ENCODE measurements around the gene TAF1B.

Gene TAF1B

DNA sequence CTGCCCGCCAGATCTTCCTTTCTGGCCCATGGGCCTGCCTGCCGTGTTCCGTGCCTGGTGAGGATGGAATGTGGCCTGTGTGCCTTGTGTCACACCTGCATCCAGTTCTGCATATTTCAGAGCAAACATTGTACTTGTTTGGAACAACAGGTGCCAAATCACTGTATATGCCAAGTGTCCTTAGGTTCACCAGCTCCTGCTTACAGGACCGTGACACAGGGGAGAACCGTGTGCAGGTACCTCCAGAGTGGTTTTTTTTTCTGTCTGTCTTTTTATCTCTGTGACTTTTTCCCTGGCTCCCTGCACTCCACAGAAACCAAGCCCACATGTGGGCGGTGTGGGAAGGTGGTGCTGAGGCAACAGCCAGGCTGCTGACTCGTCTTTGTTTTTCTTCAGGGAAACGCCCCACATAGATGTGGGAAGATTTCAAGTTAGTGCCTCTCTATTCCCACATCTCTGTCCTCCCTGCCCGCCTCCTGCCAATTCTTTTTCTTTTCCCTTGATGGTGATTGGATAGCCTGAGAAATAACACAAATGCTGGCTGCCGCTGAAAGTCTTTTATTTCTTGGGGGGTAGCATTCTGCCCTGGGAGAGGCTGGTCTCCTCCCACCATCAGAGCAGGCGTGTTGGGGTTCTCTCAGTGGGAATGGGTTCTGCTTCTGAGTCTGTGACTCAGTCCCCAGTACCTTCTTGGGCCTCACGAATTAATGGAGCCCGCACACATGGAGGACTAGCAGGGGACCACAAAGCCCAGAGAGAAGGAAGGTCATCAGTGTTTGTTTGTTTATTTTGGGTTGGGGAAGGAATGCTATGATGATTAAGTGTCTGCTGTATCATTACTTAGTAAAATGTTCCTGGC, 129.6 kb downstream of the TAF1B start:
- Histone ChIP-seq H3K27me3 (ENCODE audit: control insufficient read depth, insufficient read depth, low read length, poor library complexity, severe bottlenecking) (no peaks in the 10 kb centered on the region), H3K27ac (ENCODE audit: insufficient read depth, low read depth, low read length, poor library complexity, severe bottlenecking) (no peak overlapping the region), H3K9me3 (ENCODE audit: control insufficient read depth, low read length) (no peaks in the 10 kb centered on the region), H3K4me1 (ENCODE audit: control insufficient read depth, insufficient read depth, low read length) (peaks cover 45% of the 10 kb centered on the region), H3K36me3 (ENCODE audit: control insufficient read depth, insufficient read depth, low read length) (no peaks in the 10 kb centered on the region), H3K4me3 (ENCODE audit: insufficient read depth, low read depth, low read length) (no peak overlapping the region)
- 75 to 81% methylated on average over 12 to 13 of the region's 13 CpGs for WGBS, 2 experiments

DNA sequence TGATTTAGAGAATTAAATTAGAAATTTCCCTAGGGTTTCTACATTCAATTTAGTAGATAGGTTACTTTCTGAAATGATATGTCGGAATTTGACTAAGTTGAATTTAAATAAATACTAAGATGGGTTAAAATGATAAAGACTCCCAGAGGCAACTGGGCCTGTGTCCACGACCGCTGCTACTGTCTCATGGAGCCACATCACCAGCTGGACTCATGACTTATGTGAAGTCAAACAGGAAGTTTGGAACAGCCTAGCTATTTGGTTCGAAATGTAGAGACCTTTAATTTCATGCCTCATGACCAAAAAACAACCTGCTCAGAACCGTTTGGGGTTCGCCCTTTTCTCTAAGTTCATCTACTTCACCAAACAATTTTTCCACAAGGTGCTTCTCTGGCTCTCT, 130.4 kb downstream of the TAF1B start:
- WGBS, 2 experiments = 94 to 97% methylated on average over 6 of the region's 6 CpGs
- Histone ChIP-seq H3K27ac (ENCODE audit: insufficient read depth, low read depth, low read length, poor library complexity, severe bottlenecking) (no peak overlapping the region), H3K36me3 (ENCODE audit: control insufficient read depth, insufficient read depth, low read length) (no peaks in the 10 kb centered on the region), H3K4me3 (ENCODE audit: insufficient read depth, low read depth, low read length) (no peak overlapping the region), H3K27me3 (ENCODE audit: control insufficient read depth, insufficient read depth, low read length, poor library complexity, severe bottlenecking) (no peaks in the 10 kb centered on the region), H3K4me1 (ENCODE audit: control insufficient read depth, insufficient read depth, low read length) (peaks cover 38% of the 10 kb centered on the region), H3K9me3 (ENCODE audit: control insufficient read depth, low read length) (no peaks in the 10 kb centered on the region)

DNA sequence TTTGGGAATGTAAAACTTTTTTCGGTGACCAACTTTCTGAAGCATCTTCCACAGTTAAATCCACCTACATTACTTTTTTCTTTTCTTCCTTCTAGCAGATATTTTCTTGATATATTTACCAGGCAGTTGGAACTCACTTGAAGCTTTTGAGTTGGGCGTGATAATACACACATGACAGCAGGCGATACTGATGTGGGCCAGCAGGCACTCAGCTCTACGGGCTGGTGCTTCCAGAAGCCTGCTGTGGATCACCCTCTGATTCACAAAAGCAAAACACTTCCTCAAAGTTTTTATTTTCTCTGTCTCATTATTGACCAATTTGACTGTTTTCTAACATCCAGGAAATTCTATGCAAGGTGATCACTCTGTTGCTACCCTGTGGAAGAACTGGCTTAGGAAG, 131.1 kb downstream of the TAF1B start:
- WGBS, 2 experiments = 91 to 94% methylated on average over 4 of the region's 4 CpGs
- Histone ChIP-seq H3K27ac (ENCODE audit: insufficient read depth, low read depth, low read length, poor library complexity, severe bottlenecking) (no peak overlapping the region), H3K36me3 (ENCODE audit: control insufficient read depth, insufficient read depth, low read length) (no peaks in the 10 kb centered on the region), H3K9me3 (ENCODE audit: control insufficient read depth, low read length) (no peaks in the 10 kb centered on the region), H3K27me3 (ENCODE audit: control insufficient read depth, insufficient read depth, low read length, poor library complexity, severe bottlenecking) (no peaks in the 10 kb centered on the region), H3K4me3 (ENCODE audit: insufficient read depth, low read depth, low read length) (no peak overlapping the region), H3K4me1 (ENCODE audit: control insufficient read depth, insufficient read depth, low read length) (peaks cover 37% of the 10 kb centered on the region)

DNA sequence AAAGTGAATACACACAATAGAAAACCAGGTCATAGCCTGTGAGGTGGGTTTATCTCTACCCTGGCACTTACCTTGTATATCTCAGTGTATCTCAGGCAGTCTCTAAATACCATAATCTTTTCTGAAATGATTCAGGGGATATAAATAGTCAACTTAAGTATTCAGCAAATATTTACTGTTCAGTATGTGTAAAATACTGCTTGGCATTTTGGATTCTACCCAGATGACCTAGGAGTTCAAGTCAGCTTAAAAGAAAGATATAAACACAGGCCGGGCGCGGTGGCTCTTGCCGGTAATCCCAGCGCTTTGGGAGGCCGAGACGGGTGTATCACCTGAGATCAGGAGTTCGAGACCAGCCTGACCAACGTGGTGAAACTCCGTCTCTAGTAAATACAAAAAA, 132.1 kb downstream of the TAF1B start:
- no peak overlapping the region for H3K27ac ChIP-seq (ENCODE audit: insufficient read depth, low read depth, low read length, poor library complexity, severe bottlenecking)

DNA sequence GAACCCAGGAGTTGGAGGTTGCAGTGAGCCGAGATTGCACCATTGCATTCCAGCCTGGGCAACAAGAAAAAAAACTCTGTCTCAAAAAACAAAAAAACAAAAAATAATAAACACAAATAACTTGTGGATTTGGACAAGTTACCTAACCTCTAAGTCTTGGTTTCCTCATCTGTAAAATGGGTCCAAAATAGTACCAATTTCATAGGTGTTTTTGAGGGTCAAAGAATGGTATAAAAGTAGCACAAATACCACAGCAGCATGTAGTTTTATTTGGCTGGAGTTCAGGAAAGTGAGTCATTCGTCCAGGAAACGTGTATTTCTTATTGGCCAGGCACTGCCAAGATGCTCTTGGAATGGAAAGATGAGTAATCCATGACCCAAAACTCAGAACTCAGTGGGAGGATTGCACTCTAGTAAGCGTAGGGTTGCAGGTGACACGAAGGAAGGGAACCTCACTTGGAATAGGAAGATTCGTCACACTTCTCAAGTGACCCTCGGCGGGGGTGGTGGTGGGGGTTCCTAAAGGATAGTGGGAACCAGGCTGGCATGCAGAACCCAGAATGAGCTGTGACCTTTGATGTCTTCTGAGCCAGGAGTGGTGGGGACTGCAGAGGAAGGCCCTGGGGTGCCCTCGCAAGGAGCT, 132.7 kb downstream of the TAF1B start:
- H3K9me3 ChIP-seq (ENCODE audit: control insufficient read depth, low read length) = no peaks in the 10 kb centered on the region
- no peak overlapping the region for H3K27ac ChIP-seq (ENCODE audit: insufficient read depth, low read depth, low read length, poor library complexity, severe bottlenecking)
- H3K4me3 ChIP-seq (ENCODE audit: insufficient read depth, low read depth, low read length) = no peak overlapping the region
- H3K27me3 ChIP-seq (ENCODE audit: control insufficient read depth, insufficient read depth, low read length, poor library complexity, severe bottlenecking) = no peaks in the 10 kb centered on the region
- peaks cover 30% of the 10 kb centered on the region for H3K4me1 ChIP-seq (ENCODE audit: control insufficient read depth, insufficient read depth, low read length)
- no peaks in the 10 kb centered on the region for H3K36me3 ChIP-seq (ENCODE audit: control insufficient read depth, insufficient read depth, low read length)
- 95% methylated on average over 9 of the region's 9 CpGs for WGBS, 2 experiments

More for the DNA sequence above, 132.1 kb downstream of the TAF1B start:
- peaks cover 35% of the 10 kb centered on the region for H3K4me1 ChIP-seq (ENCODE audit: control insufficient read depth, insufficient read depth, low read length)
- no peaks in the 10 kb centered on the region for H3K27me3 ChIP-seq (ENCODE audit: control insufficient read depth, insufficient read depth, low read length, poor library complexity, severe bottlenecking)
- no peaks in the 10 kb centered on the region for H3K9me3 ChIP-seq (ENCODE audit: control insufficient read depth, low read length)
- 94 to 98% methylated on average over 10 of the region's 10 CpGs for WGBS, 2 experiments
- H3K4me3 ChIP-seq (ENCODE audit: insufficient read depth, low read depth, low read length) = no peak overlapping the region
- no peaks in the 10 kb centered on the region for H3K36me3 ChIP-seq (ENCODE audit: control insufficient read depth, insufficient read depth, low read length)

DNA sequence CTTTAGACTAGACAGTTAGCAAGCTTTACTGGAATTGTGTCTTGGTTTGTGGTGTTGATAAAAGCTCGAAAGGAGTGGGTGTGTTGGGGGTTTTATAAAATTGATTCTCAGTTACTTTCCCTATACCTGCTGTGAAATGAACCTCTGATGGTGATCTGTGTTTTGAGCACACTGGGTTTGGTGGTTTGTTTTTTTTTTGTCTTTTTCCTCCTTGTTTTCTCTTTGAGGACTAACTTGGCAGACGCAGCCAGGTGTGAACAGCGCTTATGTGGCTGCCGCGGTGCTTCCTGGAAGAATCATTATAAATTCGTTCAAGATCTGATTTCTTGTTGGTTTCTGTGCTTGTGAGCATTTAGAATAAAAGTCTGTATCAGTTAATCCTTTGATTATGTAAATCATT, 136.7 kb downstream of the TAF1B start:
- no peaks in the 10 kb centered on the region for H3K4me1 ChIP-seq (ENCODE audit: control insufficient read depth, insufficient read depth, low read length)
- no peak overlapping the region for H3K27ac ChIP-seq (ENCODE audit: insufficient read depth, low read depth, low read length, poor library complexity, severe bottlenecking)
- H3K9me3 ChIP-seq (ENCODE audit: control insufficient read depth, low read length) = no peaks in the 10 kb centered on the region
- 94 to 95% methylated on average over 6 of the region's 6 CpGs for WGBS, 2 experiments
- no peaks in the 10 kb centered on the region for H3K36me3 ChIP-seq (ENCODE audit: control insufficient read depth, insufficient read depth, low read length)
- no peak overlapping the region for H3K4me3 ChIP-seq (ENCODE audit: insufficient read depth, low read depth, low read length)
- H3K27me3 ChIP-seq (ENCODE audit: control insufficient read depth, insufficient read depth, low read length, poor library complexity, severe bottlenecking) = no peaks in the 10 kb centered on the region

DNA sequence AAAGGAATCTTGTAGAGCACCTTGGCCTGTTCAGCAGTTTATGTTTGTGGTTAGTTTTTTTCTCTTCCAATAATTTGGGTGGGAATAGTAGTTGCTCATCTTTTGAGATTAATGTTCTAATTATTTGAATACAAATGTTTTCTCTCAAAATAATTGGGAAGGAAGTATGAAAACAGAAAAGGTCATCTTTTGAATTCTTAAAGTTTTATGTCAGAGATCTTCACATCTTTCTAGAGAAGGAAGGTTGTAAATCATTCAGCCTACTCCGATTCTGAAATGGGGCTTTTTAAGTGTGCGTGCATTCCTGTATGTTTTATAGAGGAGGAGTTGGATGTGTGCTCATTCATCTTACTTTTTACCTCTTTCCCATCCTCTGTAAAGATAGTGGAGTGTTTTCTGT, 137.2 kb downstream of the TAF1B start:
- 100% methylated on average over 1 of the region's 2 CpGs for WGBS, 2 experiments
- no peak overlapping the region for H3K4me3 ChIP-seq (ENCODE audit: insufficient read depth, low read depth, low read length)
- no peaks in the 10 kb centered on the region for H3K9me3 ChIP-seq (ENCODE audit: control insufficient read depth, low read length)
- H3K27me3 ChIP-seq (ENCODE audit: control insufficient read depth, insufficient read depth, low read length, poor library complexity, severe bottlenecking) = no peaks in the 10 kb centered on the region
- no peak overlapping the region for H3K27ac ChIP-seq (ENCODE audit: insufficient read depth, low read depth, low read length, poor library complexity, severe bottlenecking)
- no peaks in the 10 kb centered on the region for H3K36me3 ChIP-seq (ENCODE audit: control insufficient read depth, insufficient read depth, low read length)
- no peaks in the 10 kb centered on the region for H3K4me1 ChIP-seq (ENCODE audit: control insufficient read depth, insufficient read depth, low read length)

DNA sequence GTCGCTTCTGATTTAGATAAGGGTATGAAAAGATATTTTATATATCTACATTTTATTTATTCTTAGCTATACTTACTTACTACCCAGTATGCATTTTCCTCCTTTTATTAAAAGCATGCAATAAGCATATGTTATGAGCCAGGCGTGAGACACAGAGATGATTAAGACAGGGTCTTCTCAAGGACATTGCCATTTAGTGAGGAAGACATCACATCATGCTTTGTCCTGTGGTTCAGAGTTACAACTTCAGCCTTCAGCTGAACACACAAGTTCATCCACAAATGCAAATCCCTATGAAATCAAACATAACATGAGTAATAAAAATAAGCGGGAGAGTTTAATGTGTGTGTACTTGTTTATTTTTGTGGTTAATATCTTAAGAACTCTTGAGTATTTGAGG, 138.4 kb downstream of the TAF1B start:
- 95% methylated on average over 2 of the region's 3 CpGs for WGBS, 2 experiments
- H3K9me3 ChIP-seq (ENCODE audit: control insufficient read depth, low read length) = no peaks in the 10 kb centered on the region
- H3K4me1 ChIP-seq (ENCODE audit: control insufficient read depth, insufficient read depth, low read length) = no peaks in the 10 kb centered on the region
- no peak overlapping the region for H3K27ac ChIP-seq (ENCODE audit: insufficient read depth, low read depth, low read length, poor library complexity, severe bottlenecking)
- H3K4me3 ChIP-seq (ENCODE audit: insufficient read depth, low read depth, low read length) = no peak overlapping the region
- H3K27me3 ChIP-seq (ENCODE audit: control insufficient read depth, insufficient read depth, low read length, poor library complexity, severe bottlenecking) = no peaks in the 10 kb centered on the region
- no peaks in the 10 kb centered on the region for H3K36me3 ChIP-seq (ENCODE audit: control insufficient read depth, insufficient read depth, low read length)

DNA sequence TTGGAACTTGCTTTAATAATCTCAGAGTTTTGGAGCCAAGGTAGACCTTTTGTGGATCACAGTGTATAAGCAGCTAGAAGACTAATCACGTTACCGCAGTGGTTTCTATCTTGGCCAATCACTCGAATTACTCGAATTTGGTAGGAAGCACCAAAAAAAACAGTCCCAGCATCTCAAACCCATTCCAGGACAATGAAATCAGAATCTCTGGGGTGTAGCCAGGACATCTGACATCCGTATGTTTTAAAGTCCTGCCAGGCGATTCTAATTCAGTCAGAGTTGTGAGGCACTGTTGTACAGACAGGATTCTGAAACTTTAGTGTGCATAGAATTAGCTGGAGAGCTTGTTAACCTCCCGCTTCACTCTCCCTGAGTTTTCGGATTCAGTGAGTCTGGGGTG, 139.0 kb downstream of the TAF1B start:
- Histone ChIP-seq H3K27me3 (ENCODE audit: control insufficient read depth, insufficient read depth, low read length, poor library complexity, severe bottlenecking) (no peaks in the 10 kb centered on the region), H3K36me3 (ENCODE audit: control insufficient read depth, insufficient read depth, low read length) (no peaks in the 10 kb centered on the region), H3K9me3 (ENCODE audit: control insufficient read depth, low read length) (no peaks in the 10 kb centered on the region), H3K27ac (ENCODE audit: insufficient read depth, low read depth, low read length, poor library complexity, severe bottlenecking) (no peak overlapping the region), H3K4me3 (ENCODE audit: insufficient read depth, low read depth, low read length) (no peak overlapping the region), H3K4me1 (ENCODE audit: control insufficient read depth, insufficient read depth, low read length) (no peaks in the 10 kb centered on the region)
- WGBS, 2 experiments = 88 to 93% methylated on average over 8 of the region's 8 CpGs

DNA sequence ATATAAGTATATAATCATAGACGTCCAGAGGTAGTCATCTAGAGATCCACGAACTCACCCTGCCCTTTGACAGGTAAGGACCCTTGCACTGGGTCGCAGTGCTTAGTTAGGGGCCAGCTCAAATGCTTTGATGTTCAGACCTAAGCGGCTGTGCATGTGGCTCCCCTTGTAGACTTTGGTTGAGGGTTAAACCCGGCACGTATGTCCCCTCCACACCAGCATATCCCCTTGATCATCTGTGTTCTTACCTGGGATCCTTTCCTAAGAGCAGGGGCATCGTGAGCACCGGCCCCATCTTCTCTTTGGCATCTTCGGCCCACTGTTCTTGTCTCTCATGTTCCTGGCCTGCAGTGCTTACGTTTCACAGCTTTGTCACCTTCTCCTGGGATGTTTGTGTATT, 139.6 kb downstream of the TAF1B start:
- no peak overlapping the region for H3K4me3 ChIP-seq (ENCODE audit: insufficient read depth, low read depth, low read length)
- H3K9me3 ChIP-seq (ENCODE audit: control insufficient read depth, low read length) = no peaks in the 10 kb centered on the region
- 92 to 94% methylated on average over 10 of the region's 10 CpGs for WGBS, 2 experiments
- no peaks in the 10 kb centered on the region for H3K4me1 ChIP-seq (ENCODE audit: control insufficient read depth, insufficient read depth, low read length)
- no peaks in the 10 kb centered on the region for H3K36me3 ChIP-seq (ENCODE audit: control insufficient read depth, insufficient read depth, low read length)
- no peaks in the 10 kb centered on the region for H3K27me3 ChIP-seq (ENCODE audit: control insufficient read depth, insufficient read depth, low read length, poor library complexity, severe bottlenecking)
- H3K27ac ChIP-seq (ENCODE audit: insufficient read depth, low read depth, low read length, poor library complexity, severe bottlenecking) = no peak overlapping the region
